ENCODE data around the gene TPGS2.

DNA sequence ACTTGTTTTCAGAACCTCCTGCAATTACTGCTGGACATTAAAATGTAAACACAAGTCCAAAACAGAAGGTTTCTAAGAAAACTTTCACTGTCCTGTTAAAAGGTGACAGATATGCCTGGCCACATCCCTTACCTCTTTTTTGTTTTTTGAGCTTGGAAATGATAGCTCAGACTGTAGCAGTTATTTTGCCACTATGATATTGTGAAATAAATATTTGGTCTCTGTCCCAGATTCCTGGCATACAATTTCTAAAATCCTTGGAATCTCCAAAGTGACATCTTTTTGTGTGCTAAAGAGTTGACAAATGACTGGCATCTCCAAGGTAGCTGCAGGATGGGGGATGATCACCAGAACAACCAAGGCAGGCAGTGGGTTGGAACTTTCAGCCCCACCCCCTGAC, 16.8 kb downstream of the TPGS2 start:
- TF ChIP-seq, protein P1, sequence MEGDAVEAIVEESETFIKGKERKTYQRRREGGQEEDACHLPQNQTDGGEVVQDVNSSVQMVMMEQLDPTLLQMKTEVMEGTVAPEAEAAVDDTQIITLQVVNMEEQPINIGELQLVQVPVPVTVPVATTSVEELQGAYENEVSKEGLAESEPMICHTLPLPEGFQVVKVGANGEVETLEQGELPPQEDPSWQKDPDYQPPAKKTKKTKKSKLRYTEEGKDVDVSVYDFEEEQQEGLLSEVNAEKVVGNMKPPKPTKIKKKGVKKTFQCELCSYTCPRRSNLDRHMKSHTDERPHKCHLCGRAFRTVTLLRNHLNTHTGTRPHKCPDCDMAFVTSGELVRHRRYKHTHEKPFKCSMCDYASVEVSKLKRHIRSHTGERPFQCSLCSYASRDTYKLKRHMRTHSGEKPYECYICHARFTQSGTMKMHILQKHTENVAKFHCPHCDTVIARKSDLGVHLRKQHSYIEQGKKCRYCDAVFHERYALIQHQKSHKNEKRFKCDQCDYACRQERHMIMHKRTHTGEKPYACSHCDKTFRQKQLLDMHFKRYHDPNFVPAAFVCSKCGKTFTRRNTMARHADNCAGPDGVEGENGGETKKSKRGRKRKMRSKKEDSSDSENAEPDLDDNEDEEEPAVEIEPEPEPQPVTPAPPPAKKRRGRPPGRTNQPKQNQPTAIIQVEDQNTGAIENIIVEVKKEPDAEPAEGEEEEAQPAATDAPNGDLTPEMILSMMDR (CRISPR knock-in tag; IDR thresholded peaks at IDR 0.05) = no peak
- TF ChIP-seq SRSF9 (IDR thresholded peaks at IDR 0.05; ENCODE audit: borderline replicate concordance, insufficient read depth, low read depth, low read length, poor library complexity, severe bottlenecking) (no peak), ZSCAN12 (CRISPR knock-in tag; IDR thresholded peaks at IDR 0.05) (no peak), ETV6 (CRISPR knock-in tag; conservative IDR thresholded peaks at IDR 0.05) (no peak), PAF1 (CRISPR knock-in tag; IDR thresholded peaks at IDR 0.05) (no peak), ATF7 (IDR thresholded peaks at IDR 0.05) (no peak), ATF7 (CRISPR knock-in tag; IDR thresholded peaks at IDR 0.05) (no peak), HNF4A (CRISPR knock-in tag; IDR thresholded peaks at IDR 0.05) (no peak), POLR2A (IDR thresholded peaks at IDR 0.05; ENCODE audit: insufficient read depth in 1 of 2, low read depth in 2 of 2, low read length in 2 of 2) (no peak), NR1H2 (CRISPR knock-in tag; IDR thresholded peaks at IDR 0.05; ENCODE audit: borderline replicate concordance, low read depth) (no peak), REPIN1 (CRISPR knock-in tag; IDR thresholded peaks at IDR 0.05; ENCODE audit: borderline replicate concordance, low read depth) (no peak)
- TF ChIP-seq, protein P2, sequence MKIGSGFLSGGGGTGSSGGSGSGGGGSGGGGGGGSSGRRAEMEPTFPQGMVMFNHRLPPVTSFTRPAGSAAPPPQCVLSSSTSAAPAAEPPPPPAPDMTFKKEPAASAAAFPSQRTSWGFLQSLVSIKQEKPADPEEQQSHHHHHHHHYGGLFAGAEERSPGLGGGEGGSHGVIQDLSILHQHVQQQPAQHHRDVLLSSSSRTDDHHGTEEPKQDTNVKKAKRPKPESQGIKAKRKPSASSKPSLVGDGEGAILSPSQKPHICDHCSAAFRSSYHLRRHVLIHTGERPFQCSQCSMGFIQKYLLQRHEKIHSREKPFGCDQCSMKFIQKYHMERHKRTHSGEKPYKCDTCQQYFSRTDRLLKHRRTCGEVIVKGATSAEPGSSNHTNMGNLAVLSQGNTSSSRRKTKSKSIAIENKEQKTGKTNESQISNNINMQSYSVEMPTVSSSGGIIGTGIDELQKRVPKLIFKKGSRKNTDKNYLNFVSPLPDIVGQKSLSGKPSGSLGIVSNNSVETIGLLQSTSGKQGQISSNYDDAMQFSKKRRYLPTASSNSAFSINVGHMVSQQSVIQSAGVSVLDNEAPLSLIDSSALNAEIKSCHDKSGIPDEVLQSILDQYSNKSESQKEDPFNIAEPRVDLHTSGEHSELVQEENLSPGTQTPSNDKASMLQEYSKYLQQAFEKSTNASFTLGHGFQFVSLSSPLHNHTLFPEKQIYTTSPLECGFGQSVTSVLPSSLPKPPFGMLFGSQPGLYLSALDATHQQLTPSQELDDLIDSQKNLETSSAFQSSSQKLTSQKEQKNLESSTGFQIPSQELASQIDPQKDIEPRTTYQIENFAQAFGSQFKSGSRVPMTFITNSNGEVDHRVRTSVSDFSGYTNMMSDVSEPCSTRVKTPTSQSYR (CRISPR knock-in tag; IDR thresholded peaks at IDR 0.05; ENCODE audit: borderline replicate concordance) = no peak
- TF ChIP-seq, protein P3, sequence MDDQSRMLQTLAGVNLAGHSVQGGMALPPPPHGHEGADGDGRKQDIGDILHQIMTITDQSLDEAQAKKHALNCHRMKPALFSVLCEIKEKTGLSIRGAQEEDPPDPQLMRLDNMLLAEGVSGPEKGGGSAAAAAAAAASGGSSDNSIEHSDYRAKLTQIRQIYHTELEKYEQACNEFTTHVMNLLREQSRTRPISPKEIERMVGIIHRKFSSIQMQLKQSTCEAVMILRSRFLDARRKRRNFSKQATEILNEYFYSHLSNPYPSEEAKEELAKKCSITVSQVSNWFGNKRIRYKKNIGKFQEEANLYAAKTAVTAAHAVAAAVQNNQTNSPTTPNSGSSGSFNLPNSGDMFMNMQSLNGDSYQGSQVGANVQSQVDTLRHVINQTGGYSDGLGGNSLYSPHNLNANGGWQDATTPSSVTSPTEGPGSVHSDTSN (CRISPR knock-in tag; IDR thresholded peaks at IDR 0.05; ENCODE audit: borderline replicate concordance) = no peak
- TF ChIP-seq, protein P4, sequence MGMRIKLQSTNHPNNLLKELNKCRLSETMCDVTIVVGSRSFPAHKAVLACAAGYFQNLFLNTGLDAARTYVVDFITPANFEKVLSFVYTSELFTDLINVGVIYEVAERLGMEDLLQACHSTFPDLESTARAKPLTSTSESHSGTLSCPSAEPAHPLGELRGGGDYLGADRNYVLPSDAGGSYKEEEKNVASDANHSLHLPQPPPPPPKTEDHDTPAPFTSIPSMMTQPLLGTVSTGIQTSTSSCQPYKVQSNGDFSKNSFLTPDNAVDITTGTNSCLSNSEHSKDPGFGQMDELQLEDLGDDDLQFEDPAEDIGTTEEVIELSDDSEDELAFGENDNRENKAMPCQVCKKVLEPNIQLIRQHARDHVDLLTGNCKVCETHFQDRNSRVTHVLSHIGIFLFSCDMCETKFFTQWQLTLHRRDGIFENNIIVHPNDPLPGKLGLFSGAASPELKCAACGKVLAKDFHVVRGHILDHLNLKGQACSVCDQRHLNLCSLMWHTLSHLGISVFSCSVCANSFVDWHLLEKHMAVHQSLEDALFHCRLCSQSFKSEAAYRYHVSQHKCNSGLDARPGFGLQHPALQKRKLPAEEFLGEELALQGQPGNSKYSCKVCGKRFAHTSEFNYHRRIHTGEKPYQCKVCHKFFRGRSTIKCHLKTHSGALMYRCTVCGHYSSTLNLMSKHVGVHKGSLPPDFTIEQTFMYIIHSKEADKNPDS (CRISPR knock-in tag; IDR thresholded peaks at IDR 0.05) = no peak
- TF ChIP-seq, protein P5, sequence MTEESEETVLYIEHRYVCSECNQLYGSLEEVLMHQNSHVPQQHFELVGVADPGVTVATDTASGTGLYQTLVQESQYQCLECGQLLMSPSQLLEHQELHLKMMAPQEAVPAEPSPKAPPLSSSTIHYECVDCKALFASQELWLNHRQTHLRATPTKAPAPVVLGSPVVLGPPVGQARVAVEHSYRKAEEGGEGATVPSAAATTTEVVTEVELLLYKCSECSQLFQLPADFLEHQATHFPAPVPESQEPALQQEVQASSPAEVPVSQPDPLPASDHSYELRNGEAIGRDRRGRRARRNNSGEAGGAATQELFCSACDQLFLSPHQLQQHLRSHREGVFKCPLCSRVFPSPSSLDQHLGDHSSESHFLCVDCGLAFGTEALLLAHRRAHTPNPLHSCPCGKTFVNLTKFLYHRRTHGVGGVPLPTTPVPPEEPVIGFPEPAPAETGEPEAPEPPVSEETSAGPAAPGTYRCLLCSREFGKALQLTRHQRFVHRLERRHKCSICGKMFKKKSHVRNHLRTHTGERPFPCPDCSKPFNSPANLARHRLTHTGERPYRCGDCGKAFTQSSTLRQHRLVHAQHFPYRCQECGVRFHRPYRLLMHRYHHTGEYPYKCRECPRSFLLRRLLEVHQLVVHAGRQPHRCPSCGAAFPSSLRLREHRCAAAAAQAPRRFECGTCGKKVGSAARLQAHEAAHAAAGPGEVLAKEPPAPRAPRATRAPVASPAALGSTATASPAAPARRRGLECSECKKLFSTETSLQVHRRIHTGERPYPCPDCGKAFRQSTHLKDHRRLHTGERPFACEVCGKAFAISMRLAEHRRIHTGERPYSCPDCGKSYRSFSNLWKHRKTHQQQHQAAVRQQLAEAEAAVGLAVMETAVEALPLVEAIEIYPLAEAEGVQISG (CRISPR knock-in tag; IDR thresholded peaks at IDR 0.05) = no peak
